GM12864 (cell line): ENCODE measurements around the gene STEAP3.

Experiments
- DNase-seq: peaks from one replicate; pipeline ENCODE4 v3.0.0-alpha.2; 2011; ENCODE audit warnings: low read depth
- H3K4me3 ChIP-seq: 2 replicates; pipeline ENCODE4 v1.5.1; 2011; ENCODE audit warnings: mild to moderate bottlenecking, low read depth, low read length, control low read depth
- TF ChIP-seq, protein P1 (sequence below): IDR thresholded peaks from 2 replicates; pipeline ENCODE4 v1.5.1; 2011; ENCODE audit warnings: low read depth, mild to moderate bottlenecking, moderate library complexity, low read length, control low read depth, inconsistent platforms; ENCODE audit errors: missing control alignments

Gene STEAP3

DNA sequence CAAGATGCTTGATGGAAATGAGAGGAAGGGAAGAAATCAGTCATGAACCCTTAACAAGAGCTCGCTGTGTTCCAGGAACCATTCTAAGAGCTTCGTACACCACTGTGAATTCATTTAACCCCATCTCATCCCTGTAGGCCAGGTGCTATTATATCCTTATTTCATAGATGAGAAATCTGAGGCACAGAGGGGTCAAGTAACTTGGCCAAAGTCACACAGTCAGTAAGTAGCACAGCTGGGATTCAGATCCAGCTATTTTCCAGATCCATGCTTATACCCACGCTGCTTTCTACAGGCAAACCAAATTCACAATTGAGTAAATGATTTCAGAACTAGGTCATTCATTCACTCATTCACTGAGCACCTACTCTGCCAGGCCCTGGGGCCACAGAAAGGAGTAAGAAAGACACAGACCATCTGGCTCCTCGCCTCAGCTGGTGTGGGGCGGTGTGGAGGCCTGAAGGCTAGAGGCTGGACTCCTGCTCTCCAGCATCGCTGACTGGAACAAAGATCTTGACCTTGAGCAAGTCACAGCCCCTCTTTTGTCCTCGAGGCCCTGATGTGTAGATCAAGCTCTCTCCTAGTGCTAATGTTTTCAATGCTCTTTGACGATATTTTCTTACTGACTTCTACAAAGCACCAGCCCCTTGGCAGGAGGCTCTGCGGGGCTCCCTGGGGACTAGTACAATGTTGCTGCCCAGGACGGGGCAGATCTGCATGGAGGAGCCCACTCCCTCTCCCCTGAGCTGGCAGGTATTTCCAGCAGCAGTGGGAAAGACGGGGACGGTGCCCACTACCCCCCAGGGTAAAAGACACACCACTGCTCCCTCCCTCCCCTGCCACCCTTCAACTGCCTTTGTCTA lies 26.5 kb downstream of the STEAP3 start:
- no peak overlapping the region for H3K4me3 ChIP-seq
- TF ChIP-seq, protein P1, sequence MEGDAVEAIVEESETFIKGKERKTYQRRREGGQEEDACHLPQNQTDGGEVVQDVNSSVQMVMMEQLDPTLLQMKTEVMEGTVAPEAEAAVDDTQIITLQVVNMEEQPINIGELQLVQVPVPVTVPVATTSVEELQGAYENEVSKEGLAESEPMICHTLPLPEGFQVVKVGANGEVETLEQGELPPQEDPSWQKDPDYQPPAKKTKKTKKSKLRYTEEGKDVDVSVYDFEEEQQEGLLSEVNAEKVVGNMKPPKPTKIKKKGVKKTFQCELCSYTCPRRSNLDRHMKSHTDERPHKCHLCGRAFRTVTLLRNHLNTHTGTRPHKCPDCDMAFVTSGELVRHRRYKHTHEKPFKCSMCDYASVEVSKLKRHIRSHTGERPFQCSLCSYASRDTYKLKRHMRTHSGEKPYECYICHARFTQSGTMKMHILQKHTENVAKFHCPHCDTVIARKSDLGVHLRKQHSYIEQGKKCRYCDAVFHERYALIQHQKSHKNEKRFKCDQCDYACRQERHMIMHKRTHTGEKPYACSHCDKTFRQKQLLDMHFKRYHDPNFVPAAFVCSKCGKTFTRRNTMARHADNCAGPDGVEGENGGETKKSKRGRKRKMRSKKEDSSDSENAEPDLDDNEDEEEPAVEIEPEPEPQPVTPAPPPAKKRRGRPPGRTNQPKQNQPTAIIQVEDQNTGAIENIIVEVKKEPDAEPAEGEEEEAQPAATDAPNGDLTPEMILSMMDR = no peak
- DNase-seq = no peak

- H3K4me3 ChIP-seq = no peak overlapping the region
- TF ChIP-seq, protein P1 = no peak
- no peak for DNase-seq
Observed at GRCh38 chr2:119250718-119251290, 27.2 kb downstream of the STEAP3 start.

GRCh38 chr2:119251652-119252051 lies 28.0 kb downstream of the STEAP3 start:
- TF ChIP-seq, protein P1 = no peak
- no peak overlapping the region for H3K4me3 ChIP-seq
- DNase-seq = no peak

- TF ChIP-seq, protein P1 = no peak
- H3K4me3 ChIP-seq = no peak overlapping the region
- no peak for DNase-seq
Observed at GRCh38 chr2:119252186-119253113, 28.8 kb downstream of the STEAP3 start.

GRCh38 chr2:119253114-119253702 lies 29.6 kb downstream of the STEAP3 start:
- H3K4me3 ChIP-seq = no peak overlapping the region
- DNase-seq = no peak

More at GRCh38 chr2:119253114-119253702, 29.6 kb downstream of the STEAP3 start:
- TF ChIP-seq, protein P1 = no peak
